Measurements from ENCODE around the gene RPN1.

RPN1 gene

DNA sequence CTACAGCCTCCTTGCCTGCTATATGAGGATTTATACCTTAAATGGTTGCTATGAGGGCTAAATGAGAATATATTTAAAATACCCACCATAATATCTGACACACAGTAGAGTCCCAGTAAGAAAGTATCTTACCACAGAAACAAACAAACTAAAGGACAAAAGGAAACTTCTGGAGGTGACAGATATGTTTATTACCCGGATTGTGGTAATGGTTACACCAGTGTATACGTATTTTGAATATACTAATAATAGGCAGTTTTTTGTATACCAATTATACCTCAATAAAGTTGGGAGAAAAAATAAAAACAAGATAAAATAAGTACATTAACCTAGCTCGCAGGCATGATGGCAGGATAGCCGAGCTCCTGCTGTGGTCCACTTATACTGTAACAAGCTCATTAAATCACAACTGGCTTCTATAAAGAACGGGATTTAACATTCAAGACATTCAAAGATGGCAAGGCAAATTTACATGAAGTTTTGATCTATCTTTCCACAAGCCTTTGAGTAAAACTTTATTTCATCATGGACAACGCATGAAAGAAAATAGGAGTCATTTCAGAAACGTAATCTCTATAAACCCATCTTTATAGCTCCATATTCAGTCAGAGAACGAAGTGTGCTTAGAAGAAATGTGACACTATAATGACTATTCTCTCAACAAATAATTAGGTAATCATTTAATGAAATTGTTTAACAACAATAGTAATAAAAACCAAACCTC is 1.5 kb downstream of the RPN1 start:
- no peak for DNase-seq (ENCODE audit: low read depth)

DNA sequence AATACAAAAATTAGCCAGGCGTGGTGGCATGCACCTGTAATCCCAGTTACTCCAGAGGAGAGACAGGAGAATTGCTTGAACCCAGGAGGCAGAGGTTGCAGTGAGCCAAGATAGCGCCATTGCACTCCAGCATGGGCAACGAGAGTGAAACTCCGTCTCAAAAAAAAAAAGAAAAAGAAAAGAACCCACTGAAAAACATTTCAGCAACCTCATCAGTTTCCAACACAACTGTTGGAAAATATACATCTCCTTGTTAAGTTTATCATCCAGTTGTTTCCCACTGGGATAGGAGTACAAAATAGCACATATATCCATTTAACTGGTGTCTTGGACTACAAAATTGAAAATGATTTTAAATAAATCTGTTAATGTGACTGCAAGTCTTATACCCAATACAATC is 2.2 kb downstream of the RPN1 start:
- no peak for DNase-seq (ENCODE audit: low read depth)

DNA sequence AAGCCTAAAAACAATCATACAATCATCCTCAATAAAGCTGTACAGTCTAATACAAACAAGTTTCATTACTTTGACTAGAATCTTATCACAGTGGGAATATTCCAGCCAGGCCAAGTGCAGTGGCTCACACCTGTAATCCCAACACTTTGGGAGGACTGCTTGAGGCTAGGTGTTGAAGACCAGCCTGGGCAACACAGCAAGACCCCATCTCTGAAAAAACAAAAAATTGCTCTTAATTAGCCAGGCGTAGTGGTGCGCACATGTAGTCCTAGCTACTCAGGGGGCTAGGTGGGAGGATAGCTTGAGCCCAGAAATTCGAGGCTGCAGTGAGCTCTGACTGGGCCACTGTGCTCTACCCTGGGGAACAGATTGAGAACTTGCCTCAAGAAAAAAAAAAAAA is 3.3 kb downstream of the RPN1 start:
- no peak for DNase-seq (ENCODE audit: low read depth)

DNA sequence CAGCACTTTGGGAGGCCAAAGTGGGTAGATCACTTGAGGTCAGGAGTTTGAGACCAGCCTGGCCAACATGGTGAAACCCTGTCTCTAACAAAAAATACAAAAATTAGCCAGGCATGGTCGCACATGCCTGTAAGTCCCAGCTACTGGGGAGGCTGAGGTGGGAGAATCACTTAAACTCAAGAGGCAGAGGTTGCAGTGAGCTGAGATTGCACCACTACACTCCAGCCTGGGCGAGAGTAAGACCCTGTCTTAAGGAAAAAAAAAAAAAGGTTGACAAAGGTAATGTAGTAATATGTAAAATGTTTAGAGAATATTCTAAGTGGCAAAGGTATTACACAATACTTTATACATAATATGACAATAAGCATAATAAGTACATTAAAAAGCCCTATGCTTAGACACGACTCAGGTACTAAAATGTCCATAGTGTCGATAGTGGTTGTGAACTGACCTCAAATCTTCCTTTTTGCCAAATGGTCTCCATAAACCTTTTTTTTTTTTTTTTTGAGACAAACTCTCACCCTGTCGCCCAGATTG is 16.5 kb downstream of the RPN1 start:
- no peak for DNase-seq (ENCODE audit: low read depth)

DNA sequence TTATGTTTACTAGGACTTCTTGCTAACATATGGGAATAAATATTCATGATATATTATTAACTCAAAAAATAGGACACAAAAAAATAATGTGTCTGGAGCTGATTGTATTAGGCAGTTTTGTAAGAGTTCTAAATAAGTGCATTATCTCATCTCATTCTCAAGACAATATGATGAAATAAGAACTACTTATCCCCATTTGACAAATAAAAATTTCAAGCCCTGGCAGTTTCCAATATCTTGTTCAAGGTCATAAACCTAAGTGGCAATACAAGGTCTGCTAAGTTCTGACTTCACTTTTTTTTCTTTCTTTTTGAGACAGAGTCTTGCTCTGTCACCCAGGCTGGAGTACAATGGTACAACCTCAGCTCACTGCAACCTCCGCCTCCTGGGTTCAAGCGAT is 18.3 kb downstream of the RPN1 start:
- DNase-seq (ENCODE audit: low read depth), result no peak

DNA sequence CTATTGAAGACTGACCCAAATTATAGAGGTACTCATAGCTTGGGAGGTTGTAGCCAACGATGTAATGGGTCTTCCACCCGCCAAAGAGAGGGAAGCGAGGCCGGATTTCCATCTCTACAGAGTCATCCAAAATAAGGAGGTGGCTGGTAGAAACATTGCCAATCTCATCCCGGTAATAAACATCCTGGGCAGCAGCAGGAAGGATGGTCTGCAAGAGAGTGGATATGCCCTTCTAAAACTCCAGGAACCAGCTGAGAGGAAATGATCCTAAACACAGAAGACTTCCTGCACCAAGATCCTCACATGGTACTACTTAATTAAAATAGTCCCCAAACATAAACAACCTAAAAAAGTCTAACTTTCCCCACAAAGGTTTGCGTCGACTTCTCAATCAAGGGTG is 20.7 kb downstream of the RPN1 start:
- no peak for DNase-seq (ENCODE audit: low read depth)

DNA sequence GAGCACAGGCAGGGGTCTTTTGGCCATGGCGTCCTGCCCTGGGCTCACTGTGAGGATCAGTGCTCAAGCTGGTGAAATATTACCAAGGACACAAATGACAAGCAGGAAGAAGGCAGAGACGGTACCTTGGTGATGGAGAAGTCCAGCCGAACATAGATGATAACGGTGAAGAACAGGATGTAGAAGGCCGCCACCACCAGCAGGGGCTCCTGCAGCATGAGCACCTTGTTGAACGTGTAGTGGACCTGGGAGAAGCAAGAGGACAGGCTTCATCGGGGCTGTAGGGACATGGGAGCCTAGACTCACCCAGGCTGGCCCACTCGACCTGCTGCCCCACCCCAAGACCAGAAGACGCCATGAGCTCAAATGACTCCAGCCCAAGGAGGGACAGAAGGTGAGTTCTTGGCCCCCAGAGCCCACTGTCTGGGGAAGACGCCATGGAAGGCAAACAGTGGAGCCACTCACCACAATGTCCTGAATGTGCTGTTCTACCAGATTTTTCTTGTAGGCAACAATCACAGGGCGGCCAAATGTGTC is 25.1 kb downstream of the RPN1 start:
- DNase-seq (ENCODE audit: low read depth), result no peak

DNA sequence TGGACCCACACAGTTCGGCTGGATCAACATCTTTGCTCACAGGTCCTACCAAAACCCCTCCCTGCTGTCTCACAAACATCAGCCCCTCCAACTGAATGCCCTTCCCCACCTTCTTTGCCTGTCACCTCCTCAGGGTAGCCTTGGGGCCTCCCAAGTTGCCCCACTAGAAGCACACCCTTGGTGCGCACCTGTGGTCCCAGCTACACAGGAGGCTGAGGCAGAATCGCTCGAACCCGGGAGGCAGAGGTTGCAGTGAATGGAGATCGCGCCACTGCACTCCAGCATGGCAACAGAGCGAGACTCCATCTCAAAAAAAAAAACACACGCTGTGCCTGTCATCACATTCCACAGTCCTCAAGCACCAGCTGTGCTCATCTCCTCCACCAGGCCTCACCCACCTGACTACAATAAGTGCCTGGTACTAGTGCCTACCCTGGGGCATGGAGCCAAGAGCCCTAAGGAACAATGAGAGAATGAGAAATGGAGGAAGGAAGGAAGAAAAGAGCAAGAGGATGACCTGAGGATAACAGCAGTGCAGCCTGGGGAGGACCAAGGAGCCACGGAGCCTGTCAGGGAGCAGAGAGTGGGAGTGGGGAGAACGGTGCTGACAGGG is 26.0 kb downstream of the RPN1 start:
- DNase-seq (ENCODE audit: low read depth), result no peak

DNA sequence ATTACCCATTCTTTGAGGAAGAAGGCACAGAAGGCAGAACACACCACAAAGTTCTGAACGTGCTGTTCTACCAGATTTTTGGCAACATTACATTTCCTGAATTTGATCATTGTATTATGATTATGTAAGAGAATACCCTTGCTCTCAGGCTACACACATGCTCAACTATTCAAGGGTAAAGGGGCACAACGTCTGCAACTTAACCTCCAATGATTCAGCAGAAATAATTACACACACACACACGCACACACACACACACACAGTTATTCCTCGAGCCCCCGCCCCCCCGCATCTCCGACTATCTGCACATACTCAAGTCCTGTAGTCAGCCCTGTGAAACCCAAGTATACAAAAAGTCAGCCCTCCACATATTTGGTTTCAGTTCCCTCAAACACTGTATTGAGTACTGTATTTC is 26.8 kb downstream of the RPN1 start:
- no peak for DNase-seq (ENCODE audit: low read depth)

DNA sequence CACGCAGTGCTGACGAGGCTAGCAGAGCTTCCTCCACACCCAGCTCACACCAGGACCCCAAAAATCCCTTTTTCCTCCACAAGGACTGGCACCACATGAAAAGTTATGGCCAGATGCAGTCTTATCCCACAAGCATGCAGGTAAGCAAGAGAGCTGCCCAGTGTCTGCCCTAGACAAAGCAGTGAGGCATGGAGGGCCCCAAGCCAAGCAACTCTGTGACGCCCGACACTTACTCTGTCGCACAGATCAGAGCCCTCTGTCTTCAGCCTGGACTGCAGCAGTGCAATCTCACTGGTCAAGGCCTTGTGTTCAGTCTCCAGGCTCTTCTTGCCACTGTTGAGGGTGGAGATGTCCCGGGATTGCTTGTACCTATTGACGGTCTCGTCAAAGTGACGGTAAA is 28.7 kb downstream of the RPN1 start:
- no peak for DNase-seq (ENCODE audit: low read depth)

DNA sequence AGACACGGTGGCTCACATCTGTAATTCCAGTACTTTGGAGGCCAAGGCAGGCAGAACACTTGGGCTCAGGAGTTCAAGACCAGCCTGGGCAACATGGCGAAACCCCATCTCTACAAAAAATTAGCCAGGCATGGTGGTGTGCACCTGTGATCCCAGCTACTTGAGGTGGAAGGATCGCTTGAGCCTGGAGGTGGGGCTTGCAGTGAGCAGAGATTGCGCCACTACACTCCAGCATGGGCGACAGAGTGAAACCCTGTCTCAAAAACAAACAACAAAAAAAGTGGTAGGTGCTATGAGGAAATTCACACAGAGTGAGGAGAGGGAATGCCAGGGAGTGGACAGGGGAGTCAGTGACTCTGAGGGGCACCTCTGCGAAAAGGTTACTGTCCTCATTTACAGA is 29.4 kb downstream of the RPN1 start:
- DNase-seq (ENCODE audit: low read depth), result no peak

DNA sequence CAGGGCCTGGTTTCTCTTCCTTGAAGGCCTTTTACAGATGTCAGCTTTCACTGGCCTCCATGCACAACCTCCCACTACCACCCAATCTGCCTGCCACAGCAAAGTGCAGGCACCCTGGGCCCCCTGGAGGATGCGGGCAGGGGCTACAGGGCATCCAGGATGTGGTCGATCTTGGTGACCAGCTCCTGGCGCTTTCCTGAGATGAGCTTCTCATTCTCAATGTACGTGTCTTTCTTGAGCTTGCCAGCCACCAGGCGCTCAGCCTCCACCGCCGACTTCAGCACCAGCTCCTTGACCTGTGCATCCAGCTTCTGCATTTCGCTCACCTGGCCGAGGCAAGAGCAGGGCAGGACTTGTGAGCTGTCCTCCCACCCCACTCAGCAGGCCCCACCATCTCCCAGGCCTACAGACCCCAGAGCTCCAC is 30.3 kb downstream of the RPN1 start:
- DNase-seq (ENCODE audit: low read depth), result no peak

DNA sequence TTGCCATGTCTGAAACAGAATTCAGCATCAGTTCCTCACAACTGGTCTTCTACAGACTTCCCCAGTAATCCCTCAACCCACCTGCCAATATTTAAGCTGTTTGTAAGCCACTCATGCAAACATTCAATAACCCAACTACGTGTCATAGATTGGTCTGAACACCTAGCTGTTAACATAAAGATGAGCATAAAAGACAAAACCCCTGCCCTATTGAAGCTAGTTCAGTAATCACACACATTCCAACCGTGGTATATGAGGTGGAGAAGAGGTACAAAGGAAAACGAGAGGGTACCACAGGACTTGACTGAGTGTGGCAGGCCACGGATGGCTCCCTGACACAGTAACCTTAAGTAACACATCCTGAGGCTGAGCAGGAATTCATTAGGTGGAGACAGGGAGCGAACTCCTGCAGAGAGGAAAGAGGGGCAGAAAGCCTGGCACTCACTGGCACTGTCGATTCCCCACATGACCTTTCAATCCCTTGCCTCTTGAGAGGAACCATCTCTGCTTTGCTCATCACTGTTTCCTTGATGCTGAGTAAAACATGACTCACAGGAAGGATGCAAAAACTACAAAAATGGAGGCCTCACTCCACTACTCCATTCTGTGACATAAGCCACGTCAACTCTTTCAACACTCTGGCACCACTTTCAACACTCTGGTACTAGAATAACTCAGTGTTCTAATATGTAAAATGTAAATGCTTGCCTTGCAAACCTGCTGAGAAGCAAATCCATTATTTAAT is 31.3 kb downstream of the RPN1 start:
- peak; percentile 45 for DNase-seq (ENCODE audit: low read depth)

DNA sequence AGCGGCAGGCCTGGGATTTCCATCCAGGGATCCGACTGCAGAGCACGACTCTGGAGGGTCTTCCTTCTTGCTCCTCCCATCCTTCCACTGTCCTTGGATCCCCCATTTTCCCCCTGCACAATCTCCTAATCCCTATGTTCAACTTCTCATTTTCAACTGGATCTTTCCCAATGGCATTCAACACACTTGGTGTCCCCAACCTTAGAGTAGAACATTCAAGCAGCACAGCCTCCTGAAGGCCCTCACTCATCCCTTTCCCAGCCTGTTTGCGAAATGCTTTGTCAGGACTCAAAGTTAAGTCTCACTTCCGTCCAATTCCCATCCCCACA is 32.3 kb downstream of the RPN1 start:
- no peak for DNase-seq (ENCODE audit: low read depth)

DNA sequence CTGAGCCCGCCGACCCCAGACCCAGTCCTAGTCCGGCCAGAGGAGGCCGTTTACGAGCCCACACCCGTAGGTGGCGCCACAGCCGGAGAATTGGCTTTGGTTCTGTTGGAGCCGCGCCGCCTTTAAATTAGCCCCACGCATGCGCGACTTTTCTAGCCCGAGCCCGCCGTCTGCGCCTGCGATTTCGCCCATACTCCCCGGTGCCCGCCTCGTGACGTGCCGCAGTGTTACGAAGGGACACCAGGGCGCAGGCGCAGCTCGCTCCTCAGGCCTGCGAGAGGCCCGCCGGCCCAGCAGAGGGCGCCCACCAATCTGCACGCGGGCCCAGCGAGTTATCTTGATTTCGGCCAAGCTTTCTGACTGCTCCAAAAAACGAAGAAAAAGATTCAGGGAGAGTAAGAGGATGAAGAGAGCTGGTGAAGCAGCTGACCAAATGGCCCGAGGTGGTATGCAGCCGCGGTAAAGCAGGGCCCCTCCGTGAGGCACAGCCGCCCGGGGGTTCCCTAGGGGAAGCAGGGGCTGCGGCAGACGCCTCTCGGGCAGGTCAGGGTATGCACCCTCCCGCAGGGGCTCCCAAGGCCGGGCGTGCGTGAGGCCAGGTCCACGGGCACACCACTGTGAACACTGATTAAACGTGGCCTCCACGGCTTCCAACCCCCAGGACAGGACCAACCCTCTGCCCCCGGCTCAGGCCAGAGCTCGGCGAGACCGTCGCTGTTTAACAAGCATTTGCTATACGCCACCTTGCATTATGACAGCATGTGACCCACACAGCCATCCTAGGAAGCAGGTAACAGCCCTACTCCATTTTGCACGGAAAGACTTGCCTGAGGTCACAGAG is 32.8 kb downstream of the RPN1 start:
- peak; percentile 53 for DNase-seq (ENCODE audit: low read depth)

DNA sequence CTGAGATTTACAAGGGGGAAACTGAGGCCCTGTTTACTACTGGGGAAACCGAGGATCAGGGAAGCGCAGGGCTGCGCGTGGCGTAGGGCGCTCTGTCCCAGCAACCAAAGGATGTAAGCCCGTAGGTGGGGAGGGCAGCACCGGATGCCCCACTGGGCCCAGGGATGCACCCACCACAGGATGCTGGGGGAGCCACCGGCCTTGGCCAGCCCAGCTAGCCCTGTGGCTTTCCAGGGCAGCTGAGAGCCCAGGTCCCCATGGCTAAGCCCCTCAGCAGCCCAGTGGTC is 33.4 kb downstream of the RPN1 start:
- no peak for DNase-seq (ENCODE audit: low read depth)

DNA sequence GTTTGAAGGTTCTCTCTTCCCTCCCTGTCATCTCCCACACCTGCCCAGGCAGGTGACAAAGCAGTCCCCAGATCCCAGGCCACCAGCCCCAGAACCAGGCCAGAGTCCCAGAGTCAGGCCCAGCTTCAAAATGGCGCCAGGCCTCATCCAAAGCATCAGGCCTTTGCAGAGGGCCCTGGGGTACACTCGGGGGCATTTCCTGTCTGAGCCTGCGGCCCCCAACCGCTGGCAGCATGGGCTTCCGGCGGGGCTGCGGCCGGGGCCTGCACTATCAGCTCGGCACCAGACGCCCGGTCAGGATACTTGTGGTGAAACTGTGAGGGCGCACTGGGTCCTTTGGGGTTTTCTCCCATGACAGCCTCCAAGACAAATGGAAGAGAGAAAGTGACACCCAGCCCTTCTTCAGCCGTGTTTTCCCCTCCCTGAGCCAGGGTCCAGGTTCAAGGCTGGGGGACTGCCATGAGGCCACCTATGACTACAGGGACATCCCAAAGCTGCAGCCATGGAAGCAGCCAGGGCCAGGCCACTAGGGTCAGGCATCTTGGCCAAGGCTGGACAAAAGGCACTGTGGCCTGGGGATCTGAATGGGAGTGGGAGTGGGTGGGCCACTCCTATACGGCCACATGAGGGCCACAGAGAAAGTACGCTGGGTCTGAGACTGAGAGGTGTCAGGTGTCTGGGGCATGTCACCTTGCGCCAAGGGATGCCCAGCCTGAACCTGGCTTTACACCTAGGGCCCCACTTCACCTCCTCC is 33.9 kb downstream of the RPN1 start:
- no peak for DNase-seq (ENCODE audit: low read depth)

DNA sequence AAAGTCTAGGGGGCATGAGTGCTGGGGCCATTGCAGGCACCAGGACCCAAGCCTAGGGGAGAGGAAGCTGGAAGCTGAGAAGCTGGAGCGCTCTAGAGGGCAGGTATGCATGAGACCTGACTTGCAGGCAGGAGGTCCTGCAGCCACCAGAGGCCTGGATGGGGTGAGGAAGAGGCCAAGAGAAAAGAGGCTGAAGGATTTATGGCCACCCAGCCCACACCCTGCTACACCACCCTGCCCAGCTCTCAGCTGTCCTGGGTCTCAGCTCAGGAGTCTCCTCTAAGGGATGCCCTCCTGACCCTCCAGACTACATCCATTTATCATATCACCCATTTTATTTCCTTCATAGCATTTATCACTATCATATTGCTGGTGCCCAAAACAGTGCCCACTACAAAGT is 36.5 kb downstream of the RPN1 start:
- DNase-seq (ENCODE audit: low read depth), result no peak

DNA sequence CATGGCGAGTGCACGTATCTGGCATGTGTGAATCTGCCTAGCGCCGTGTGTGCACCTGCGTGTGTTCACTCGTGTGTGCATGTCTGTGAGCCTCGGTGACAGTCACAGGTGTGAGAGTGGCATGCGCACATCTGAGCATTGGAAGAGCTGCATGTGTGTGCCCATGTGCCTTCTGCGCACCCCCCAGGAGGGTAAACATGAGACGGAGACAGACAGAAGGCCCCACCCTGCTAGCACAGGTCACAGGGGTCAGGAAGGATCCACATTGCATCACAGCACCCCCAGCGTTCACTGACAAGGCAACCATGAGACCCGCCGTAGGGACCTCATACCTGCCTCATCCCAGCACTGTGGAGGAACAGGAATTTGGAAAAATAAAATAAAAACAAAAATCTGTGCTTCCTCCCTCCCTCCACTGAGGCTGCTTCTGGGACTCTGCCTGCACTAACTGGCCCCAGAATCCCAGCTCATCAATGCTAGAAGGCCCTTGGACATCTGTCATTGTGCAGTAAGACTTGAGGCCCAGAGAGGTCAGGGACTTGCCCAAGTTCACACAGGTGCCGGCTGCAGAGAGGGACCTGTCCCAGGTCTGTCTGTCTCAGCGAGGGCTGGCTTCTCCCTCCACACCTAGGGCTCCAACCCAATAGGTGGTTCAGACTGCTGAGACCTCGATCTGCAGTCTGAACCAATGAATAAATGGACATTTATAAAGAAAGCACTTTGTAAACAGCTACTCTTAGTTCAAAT is 37.4 kb downstream of the RPN1 start:
- no peak for DNase-seq (ENCODE audit: low read depth)

DNA sequence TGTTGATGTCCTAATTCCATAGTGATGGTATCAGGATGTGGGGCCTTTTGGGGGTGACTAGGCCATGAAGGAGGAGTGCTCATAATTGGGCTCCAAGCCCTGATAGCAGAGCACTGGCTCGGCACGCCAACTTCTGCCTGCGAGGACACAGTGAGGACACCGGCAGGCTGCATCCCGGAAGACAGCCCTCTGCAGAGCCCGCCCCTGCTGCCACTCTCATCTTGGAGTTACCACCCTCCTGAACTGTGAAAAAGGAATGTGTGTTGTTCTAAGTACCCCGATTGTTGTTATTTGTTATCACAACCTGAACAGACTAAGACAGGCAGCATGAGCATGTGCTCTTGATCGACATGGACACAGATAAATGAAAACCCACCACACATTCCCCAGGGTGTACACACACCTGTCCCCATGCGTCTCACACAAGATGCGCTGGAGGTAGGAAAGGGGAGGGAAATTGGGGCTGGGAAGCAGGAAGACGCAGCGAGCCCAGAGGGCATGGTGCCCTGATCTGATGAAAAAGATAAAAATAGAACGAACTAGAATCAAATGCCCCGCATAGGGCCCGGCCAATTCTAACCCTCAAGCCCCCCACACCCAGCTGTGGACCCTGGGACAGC is 40.1 kb downstream of the RPN1 start:
- DNase-seq (ENCODE audit: low read depth), result no peak

Measured in GM04503 (cell line).